Neutrophil (primary cell): ENCODE data around the gene CFAP206.

Source experiments
- H3K27ac ChIP-seq: fragments of 200-600 bp; sonication (generic); 2 replicates; pipeline ENCODE4 v1.5.1; 2016; ENCODE audit warnings: mild to moderate bottlenecking, moderate library complexity
- H3K27me3 ChIP-seq: fragments of 200-600 bp; sonication (generic); 2 replicates; pipeline ENCODE4 v1.6.0; 2016; ENCODE audit warnings: mild to moderate bottlenecking
- H3K36me3 ChIP-seq: fragments of 200-600 bp; sonication (generic); 2 replicates; pipeline ENCODE4 v1.5.1; 2017
- H3K4me1 ChIP-seq, 2 experiments: fragments of 200-600 bp in 1 of 2; sonication (generic) in 1 of 2; 1 replicate in 1 of 2; 2 replicates in 1 of 2; pipeline versions ENCODE4 v1.5.1 to v1.6.1; 2013 to 2016; ENCODE audit warnings: low read depth in 1 of 2, low read length in 1 of 2, mild to moderate bottlenecking in 1 of 2, moderate library complexity in 1 of 2; ENCODE audit not compliant: control insufficient read depth in 1 of 2, insufficient read depth in 1 of 2
- H3K4me3 ChIP-seq, 2 experiments: fragments of 200-600 bp in 1 of 2; sonication (generic) in 1 of 2; 1 replicate in 1 of 2; 2 replicates in 1 of 2; pipeline ENCODE4 v1.5.1; 2013 to 2016; ENCODE audit warnings: low read depth in 1 of 2, low read length in 1 of 2, mild to moderate bottlenecking in 1 of 2, moderate library complexity in 1 of 2
- H3K9me3 ChIP-seq: fragments of 200-600 bp; sonication (generic); 2 replicates; pipeline ENCODE4 v1.5.1; 2016
- CTCF ChIP-seq: fragments of 200-600 bp; sonication (generic); IDR thresholded peaks from 2 replicates; pipeline ENCODE4 v1.5.1; 2016; ENCODE audit warnings: antibody characterized with exemption

Gene CFAP206

GRCh38 chr6:87375315-87375714 lies 32.5 kb upstream of the CFAP206 start:
- Histone ChIP-seq H3K36me3 (no peaks in the 10 kb centered on the region), H3K27ac (no peak overlapping the region), H3K27me3 (no peaks in the 10 kb centered on the region), H3K9me3 (no peaks in the 10 kb centered on the region), H3K4me3 (no peak overlapping the region), H3K4me1 (no peaks in the 10 kb centered on the region)
- no peak for TF ChIP-seq CTCF

GRCh38 chr6:87376643-87377042 lies 31.1 kb upstream of the CFAP206 start:
- Histone ChIP-seq H3K9me3 (no peaks in the 10 kb centered on the region), H3K36me3 (no peaks in the 10 kb centered on the region), H3K27ac (no peak overlapping the region), H3K27me3 (no peaks in the 10 kb centered on the region), H3K4me3 (no peak overlapping the region), H3K4me1 (no peaks in the 10 kb centered on the region)
- no peak for TF ChIP-seq CTCF

- no peak for TF ChIP-seq CTCF
These were observed 28.8 kb upstream of the CFAP206 start for GRCh38 chr6:87378947-87379346.

GRCh38 chr6:87382861-87383260 lies 24.9 kb upstream of the CFAP206 start:
- H3K9me3 ChIP-seq, result no peaks in the 10 kb centered on the region
- no peaks in the 10 kb centered on the region for H3K4me1 ChIP-seq
- no peaks in the 10 kb centered on the region for H3K27me3 ChIP-seq
- no peak overlapping the region for H3K27ac ChIP-seq
- no peaks in the 10 kb centered on the region for H3K36me3 ChIP-seq
- no peak for TF ChIP-seq CTCF
- H3K4me3 ChIP-seq, result no peak overlapping the region

More at GRCh38 chr6:87378947-87379346, 28.8 kb upstream of the CFAP206 start:
- no peaks in the 10 kb centered on the region for H3K4me1 ChIP-seq
- H3K9me3 ChIP-seq, result no peaks in the 10 kb centered on the region
- no peak overlapping the region for H3K4me3 ChIP-seq
- H3K36me3 ChIP-seq, result no peaks in the 10 kb centered on the region
- H3K27me3 ChIP-seq, result no peaks in the 10 kb centered on the region
- no peak overlapping the region for H3K27ac ChIP-seq

GRCh38 chr6:87384038-87384437 lies 23.7 kb upstream of the CFAP206 start:
- no peaks in the 10 kb centered on the region for H3K27me3 ChIP-seq
- no peak overlapping the region for H3K4me3 ChIP-seq
- TF ChIP-seq CTCF, result no peak
- H3K27ac ChIP-seq, result no peak overlapping the region
- H3K36me3 ChIP-seq, result no peaks in the 10 kb centered on the region
- H3K9me3 ChIP-seq, result no peaks in the 10 kb centered on the region
- H3K4me1 ChIP-seq, result no peaks in the 10 kb centered on the region

GRCh38 chr6:87384449-87384848 lies 23.3 kb upstream of the CFAP206 start:
- H3K4me1 ChIP-seq, result no peaks in the 10 kb centered on the region
- H3K27ac ChIP-seq, result no peak overlapping the region
- H3K27me3 ChIP-seq, result no peaks in the 10 kb centered on the region
- no peak for TF ChIP-seq CTCF
- no peak overlapping the region for H3K4me3 ChIP-seq
- no peaks in the 10 kb centered on the region for H3K36me3 ChIP-seq
- no peaks in the 10 kb centered on the region for H3K9me3 ChIP-seq
